ENCODE data around the gene FAM20C.
"Not testable (repeated sequence)": the region's sequence is repeated elsewhere in the genome, so short reads cannot be mapped to it uniquely, and the experiment has no call there.

The FAM20C gene

DNA sequence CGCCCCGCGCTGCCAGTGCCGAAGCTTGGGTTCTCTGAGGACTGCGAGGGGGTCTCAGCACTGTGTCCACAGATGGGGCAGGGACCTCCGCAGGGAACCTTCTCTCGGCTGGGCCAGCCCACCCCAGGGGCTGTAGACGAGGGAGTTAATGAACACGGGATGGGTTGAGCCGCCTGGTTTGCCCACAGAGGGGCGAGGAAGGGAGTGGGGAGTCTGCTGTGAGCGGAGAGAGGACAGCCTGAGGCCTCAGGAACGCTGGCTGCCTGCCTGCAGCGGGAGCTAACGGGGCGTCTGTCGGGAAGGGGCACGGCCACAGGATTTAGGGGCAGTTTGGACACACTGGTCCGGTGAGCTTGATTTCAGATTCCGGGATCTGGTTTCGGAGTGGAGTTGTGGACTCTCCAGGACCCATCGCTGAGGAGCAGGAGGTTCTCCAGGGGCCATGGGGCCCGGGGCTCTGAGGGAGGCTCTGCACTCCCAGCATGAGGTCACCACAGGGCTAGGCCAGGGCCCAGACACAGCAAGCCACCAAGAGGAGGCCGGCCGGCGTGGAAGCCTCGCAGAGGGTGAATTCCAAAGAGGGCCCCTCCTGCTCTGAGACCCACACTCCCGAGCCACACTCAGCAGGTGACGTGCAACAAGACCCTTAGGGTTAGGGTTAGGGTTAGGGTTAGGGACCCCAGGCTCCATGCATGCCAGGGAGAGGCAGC is 19.0 kb upstream of the FAM20C start:
- no peak for DNase-seq (ENCODE audit: low read depth in 2 of 2)

DNA sequence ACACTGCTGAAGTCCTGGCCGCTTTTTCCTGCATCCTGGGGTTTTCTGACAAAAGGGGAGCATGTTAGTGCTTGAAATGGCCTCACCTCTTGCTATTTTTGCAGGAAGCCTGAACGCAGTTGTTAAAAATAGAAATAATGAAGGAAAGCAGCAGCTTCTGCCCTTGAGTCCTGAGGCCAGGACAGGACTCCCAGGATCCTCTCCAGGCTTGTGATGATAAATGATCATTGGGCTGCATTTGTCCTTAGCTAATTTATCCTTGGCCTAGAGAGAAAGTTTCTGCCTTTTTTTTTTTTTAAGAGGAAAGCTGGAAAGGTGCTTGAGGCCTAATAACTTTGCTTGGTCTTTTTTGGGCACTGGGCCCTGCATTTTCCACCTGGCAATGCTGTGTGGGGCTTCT is 17.7 kb upstream of the FAM20C start:
- no peak for DNase-seq (ENCODE audit: low read depth in 2 of 2)

DNA sequence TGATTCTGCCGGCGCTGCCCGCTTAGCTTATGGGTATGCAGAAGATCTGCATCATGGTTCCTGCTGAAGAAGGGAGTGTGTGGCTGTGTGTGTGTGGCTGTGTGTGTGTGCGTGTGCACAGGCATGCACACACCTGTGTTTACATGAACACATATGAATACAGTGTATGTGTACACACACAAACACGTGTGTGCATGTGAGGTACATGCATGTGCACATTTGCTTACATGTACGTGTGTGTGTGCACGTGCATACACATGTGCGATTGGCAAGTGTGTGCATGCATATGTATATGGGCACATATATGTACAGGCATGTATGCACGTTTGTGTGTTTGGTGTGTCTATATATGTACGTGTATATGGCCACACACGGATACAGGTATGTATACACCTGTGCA is 16.4 kb upstream of the FAM20C start:
- DNase-seq (ENCODE audit: low read depth in 2 of 2), result no peak

DNA sequence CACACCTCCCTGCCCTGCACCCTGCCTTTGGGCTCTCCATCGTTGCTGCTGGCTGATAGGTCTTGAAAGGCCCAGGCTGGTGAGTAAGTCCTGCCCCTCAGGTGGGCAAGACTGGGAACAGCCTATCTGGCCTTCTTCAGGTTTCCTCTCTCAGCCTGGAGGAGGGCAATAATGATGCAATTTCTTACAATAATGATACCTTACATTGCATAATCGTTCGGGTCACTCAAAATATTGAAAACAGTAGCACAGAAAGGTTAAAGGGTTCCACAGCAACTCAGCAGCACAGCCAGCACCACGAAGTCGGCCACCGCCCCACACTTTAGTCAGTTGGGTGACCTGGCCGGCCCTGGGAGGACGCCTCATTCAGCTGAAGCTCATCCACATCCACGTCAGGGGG is 16.0 kb upstream of the FAM20C start:
- DNase-seq (ENCODE audit: low read depth in 2 of 2), result no peak

DNA sequence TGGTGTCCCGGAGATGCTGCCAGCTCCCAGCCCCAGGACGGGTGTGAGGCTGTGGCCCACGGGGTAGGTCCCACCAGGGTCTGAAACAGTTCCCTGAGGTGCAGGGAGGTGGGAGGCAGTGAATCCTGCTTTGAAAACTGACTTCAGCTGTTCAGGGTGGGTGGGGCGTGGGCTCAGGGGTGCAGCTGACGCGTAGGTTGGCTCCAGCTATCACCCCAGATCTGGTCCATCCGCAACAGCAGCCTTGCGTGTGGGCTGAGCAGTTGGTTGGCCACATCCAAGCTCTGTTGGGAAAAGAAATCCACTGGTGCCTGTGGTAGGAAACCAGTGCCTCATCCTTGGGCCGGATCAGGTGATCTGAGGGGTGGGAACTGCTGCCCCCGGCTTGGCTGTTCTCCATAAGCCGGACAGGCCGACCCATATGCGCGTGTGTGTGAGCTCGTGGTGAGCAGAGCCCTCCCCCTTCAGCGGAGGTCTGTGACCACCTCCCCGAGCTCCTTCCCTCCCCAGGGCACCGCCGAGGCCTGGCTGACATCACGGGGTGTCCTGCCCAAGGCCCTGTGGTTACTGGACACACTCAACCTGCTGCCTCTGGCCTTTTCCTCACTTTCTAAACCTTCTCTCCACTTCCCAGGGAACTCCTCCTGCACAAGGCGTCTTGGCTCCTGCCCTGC is 15.4 kb upstream of the FAM20C start:
- no peak for DNase-seq (ENCODE audit: low read depth in 2 of 2)

DNA sequence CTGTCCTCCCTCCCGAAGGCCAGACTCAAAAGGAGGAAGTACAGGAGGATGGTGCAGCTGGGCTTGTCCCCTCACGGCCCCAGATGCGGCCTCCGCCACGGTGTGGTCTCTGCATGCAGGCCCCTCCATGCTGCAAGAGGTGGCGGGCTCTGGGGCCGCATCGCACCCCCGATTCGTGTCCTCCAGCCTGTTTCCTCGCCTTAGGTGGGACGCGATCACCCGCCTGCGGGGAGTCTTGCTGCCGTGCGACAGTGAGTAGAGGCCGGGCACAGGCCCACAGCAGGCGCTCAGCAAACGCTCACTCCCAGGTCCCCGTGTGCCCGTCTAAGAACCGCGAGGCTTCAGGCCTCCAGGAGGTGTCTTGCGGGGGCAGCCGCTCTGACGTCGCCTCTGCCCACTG is 13.9 kb upstream of the FAM20C start:
- no peak for DNase-seq (ENCODE audit: low read depth in 2 of 2)

DNA sequence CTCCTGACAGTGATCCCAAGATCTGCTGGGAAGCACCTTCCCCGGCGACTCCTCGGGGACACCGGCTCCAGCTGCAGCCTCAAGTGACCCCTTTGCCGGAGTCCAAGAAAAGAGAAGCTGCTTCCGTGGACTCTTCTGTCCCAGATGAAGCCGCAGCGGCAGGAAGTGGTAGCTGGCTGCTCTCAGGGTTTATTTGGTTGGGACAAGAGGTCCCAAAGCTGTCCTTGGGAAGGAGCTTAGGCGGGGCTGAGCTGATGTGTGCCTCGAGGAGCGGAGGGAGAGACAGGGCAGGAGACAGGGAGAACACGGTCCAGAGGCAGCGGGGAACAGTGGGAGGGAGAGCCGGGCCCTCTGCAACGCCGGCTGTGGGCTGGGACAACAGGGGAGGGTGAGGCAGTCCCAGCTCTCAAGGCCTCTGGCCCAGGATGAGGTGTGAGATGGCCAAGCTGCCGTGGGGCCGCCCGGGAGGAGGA is 13.1 kb upstream of the FAM20C start:
- no peak for DNase-seq (ENCODE audit: low read depth in 2 of 2)

DNA sequence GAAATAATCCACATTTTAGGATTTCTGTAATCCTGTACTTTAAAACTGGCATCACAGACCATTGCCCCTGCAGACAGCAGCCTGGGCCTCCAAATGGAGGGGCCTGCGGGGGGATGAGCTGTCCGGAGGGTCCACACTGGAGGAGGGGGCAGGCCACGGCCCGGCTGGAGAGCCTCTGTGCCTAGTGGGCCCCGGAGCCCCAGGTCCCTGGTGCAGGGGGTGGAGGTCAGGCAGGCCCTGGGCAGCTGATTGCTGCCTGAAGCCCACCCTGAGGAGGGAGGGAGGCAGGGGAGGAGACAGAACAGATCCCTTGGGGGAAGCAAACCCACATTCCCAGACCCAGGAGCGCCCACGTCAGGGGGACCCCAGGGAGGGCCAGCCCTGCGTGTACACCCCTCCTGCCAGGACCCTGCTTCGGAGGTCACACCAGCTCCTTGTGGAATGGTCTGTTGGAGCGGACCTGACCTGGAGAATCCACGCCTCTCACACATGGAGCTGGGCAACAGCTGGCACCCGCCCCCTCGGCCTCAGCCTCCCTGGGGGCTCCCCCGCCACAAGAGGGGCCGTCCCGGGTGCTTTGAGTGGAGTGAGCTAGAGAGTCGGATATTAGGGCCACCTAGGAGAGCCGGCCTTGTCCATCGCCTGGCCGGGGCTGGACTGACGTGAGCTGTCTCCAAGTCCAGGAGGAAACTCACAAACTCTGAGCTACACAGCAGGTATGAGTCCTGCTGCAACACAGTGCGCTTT is 12.2 kb upstream of the FAM20C start:
- no peak for DNase-seq (ENCODE audit: low read depth in 2 of 2)

DNA sequence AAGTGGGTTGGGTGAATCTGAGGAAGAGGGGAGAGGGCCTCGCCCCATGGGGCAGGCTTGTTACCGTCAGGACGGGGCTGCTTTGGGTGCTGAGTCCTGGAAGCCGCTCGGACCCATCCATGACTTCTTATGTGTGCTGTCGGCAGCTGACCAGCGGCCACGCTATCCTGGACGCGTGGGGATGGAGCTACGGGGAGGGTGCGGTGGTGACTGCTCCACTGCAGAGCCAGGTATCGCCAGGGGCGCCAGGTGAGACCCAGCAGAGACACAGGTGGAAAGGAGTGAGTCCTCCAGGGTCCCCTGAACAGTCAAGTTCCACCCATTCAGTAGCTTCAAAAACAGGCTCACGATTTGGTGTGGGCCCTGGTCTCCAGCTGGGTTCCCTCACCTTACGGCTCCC is 10.6 kb upstream of the FAM20C start:
- DNase-seq (ENCODE audit: low read depth in 2 of 2), result no peak

DNA sequence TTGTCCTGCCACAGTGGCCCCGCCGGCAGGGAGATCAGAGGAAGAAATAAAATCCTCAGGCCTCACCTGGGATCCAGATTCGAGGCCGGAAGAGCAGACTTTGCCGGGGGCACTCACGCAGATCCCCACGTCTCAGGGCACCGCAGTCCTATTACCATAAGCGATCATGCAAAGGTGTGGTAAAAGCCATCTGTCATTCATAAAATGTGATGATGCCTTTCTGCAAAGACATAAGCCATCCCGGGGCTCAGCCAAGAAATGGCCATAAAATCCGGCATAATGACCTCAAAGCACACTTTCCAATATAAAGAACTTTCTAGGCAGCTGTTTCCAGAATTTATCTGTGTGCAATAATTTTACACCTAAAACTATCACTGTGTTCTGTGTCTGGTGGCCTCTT is 9.9 kb upstream of the FAM20C start:
- DNase-seq (ENCODE audit: low read depth in 2 of 2), result not testable (repeated sequence)

DNA sequence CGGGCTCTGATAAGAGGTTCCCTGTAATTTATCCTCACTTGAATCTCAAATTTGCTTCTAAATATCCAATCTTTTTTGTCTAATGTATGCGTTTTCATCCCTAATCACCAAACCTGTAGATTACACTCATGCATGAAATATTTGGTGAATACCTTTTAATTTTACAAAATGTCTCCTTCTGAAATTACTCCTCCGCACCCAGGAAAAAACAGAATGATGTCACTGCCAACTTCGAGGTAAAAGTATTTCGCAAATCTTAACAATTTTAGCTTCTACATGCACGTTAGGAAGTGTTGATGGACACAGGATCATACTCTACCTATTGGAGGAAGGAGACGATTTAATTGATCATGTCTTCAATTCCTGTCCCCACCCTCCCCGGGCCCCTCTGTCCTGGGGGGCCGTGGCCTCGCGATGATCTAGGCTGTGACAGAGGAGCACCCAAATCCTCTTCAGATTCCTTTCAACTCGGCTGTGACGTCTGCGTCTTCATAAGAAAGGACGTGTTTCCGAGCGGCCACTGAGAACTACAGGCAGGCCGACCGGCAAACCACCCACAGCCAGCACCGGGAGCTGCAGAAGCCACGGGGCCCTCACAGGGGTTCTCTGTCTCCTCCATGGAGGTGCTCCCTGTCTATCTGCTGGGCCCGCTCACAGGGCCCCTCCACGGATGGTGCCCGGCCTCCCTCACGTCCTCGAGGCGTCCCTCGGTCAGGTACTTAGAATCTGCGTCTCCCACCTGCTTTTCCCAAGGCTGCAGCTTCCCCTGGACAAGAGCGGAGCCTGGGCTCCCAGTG is 8.7 kb upstream of the FAM20C start:
- no peak for DNase-seq (ENCODE audit: low read depth in 2 of 2)

DNA sequence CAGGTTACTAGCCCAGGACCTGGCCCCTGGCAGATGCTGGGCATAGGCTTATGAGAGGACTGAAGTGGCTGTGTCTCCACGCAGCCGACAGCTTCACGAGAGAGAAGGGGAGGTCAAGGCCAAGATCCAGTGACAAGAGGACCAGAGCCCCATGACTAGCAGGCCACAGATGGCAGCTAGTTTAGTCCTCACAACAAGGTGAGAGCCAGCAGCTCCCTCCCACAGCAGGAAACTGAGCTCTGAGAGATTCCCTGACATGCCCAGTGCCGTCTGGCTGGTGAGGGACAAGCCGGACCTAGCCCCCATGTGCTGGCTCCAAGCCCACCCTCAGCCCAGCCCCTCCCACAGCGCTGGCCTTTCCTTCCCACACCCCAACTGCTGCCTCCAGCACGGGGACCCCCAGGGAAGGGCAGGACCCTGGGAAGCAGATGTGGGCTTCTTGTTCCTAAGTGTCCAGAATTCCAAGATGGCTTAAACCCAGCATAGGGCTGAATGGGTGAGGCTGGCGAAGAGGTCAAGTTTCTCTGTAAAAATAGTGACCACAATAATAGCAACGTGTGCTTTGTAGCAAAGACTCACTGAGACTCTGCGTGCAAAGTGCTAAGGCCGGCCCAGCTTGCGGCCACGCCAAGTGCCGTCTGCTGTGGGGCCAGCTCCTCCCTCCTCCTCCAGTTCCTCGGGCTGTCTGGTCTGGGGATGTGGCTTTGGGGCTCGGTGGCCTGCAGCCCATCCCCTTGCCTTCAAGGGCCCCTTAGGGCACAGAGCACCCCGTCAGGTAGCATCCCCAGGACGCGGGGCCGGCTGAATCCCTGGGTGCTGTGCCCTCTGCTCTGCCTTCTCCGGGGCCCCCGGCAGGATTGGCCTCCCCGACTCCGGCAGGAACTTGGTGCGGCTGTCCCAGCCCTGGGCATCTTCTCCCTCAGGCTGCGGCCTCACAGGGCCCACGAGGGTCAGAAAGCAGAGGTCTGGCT is 7.8 kb upstream of the FAM20C start:
- DNase-seq (ENCODE audit: low read depth in 2 of 2), result no peak

DNA sequence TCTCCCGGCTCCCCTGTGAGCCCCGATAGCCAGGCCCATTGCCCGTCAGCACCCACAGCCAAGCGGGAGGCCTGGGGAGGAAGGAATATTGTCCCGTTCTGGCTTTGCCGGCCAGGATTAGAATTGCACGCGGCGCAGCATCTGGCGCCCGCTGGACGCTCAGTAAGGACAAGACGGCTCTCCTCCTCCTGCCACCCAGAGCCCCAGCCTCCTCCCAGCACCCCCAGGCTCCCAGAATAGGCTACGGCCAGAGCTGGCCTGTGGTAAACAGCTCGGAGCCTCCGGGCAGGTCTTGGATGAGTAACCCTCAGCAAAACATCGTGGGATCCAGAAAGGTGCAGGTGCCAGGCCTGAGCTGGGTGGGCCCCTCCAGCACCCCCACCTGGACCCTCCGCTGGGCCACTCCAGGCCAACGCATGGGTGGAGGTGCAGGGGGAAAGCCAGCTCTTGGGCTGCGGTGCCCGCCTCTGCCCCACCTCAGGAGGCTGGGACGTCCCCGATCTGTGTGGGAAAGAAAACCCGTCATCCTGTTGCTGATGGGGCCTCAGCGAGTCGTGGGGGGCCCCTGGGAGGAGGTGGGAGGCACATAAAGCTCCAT is 5.8 kb upstream of the FAM20C start:
- DNase-seq (ENCODE audit: low read depth in 2 of 2), result no peak

DNA sequence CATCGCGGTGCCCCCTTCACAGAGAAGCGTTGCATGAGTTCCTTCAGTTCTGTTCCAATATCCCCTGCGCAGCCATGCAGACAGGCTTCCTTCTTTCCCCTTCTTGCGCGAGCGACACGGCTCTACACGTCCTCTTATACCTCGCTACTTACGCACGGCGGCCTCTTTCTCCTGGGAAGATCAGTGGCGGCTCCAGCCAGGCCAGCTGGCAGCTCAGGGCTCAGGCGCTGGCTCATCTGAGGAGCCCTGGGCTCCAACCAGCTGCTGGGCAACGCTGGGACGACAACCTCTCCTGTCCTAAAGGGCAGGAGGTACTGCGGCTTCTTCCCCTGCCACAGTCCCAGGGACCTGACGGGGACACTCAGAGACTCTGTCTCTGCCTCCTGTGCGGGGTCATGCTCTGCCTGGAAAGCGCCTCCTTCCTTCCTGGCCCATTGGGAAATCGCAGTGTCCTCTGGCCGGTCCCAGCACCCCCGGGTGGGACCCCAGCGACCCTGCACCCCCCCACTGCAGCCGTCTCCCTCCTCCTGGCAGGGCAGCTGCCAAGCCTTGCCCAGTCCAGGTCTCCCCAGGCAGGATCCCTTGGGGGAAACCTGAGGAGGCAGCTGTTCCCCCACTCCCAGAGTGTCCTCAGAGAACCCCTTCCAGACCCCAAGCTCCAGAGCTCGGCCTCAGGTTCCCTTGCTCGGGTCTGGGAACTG is 5.0 kb upstream of the FAM20C start:
- no peak for DNase-seq (ENCODE audit: low read depth in 2 of 2)

DNA sequence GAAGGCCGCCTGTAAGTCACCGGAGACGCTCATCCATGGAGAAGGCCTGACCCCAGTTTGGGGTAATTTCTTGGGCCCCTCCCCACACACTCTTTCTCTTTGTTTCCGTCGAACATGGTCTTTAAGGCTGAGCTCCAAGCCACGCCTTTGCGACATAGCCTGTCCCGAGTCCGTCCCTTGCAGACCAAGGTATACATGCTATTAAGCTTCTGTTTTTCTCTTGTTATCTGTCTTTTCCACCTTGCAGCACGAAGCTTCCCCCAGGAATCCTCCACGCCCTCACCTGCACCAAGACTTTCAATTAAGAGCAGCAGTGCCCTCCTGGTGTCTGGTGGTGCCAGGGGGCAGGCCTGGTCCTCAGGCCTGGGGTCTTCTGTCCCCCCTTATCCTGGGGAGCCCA is 4.2 kb upstream of the FAM20C start:
- DNase-seq (ENCODE audit: low read depth in 2 of 2), result no peak

DNA sequence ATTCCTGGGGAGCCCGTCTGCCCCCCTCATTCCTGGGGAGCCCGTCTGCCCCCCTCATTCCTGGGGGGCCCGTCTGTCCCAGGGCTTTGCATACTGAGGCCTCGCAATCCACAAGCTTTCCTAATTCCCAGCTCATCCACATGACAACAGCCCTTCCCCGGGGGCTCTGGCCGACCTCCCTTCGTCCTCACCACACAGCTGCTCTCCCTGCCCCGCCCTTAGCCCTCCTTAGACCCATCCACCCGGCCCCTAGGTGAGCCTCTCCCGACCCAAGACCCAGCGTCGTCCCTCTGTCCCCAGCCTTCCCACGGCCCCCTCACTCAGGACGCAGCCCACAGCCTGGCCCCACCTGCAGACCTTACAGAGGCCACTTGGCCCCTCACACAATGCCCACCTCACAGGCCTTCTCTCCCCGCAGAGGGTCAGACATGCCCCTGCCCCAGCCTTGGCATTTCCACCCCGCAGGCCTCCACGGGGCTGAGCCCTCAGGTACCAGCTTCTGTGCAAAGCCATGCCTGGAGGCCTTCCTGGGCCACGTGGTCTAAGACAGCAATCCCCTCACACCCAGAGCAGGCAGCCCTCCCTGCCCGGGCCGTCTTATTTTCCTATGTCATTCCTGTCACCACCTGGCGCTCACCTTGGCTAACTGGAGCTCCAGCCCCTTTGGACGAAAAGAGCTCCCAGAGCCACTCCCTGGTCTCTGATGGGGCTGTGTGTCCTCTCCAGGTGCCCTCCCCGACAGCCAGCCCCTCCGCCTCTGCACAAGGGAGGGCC is 3.5 kb upstream of the FAM20C start:
- DNase-seq (ENCODE audit: low read depth in 2 of 2), result no peak

DNA sequence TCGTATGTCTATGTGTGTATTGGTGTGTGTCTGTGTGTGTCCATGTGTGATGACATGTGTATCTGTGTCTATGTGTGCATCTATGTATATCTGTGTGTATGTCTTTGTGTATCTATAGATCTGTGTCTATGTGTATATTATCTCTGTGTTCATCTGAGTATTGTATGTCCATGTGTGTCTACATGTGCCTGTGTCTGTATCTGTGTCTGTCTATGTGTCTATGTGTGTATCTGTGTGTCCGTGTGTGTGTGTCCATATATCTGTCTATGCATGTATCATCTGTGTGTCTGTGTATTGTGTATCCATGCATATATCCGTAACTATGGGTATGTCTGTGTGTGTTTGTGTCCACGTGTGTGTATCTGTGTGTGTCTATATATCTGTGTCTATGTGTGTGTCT is 2.7 kb upstream of the FAM20C start:
- DNase-seq (ENCODE audit: low read depth in 2 of 2), result no peak

DNA sequence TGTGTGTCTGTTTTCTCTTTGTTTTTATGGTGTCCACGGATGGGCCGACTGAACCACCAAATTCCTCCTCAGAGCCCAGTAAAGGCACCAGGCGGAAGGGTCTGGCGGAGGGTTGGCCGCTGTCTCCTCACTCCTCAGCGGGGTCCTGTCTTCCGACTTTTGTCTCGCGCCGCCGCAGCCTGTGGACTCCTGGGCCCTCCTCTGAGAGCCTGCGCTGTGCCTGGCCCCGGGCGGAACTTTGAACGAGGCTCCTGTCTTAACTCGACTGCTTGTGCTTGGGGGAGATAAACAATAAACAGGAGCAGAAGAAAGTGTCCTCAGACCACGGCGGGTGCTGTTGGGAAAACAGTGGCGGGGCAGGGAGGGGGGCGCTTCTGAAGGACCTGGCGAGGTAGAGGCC is 2.2 kb upstream of the FAM20C start:
- no peak for DNase-seq (ENCODE audit: low read depth in 2 of 2)
